ENCODE data around the gene ADGRV1.

Gene ADGRV1

DNA sequence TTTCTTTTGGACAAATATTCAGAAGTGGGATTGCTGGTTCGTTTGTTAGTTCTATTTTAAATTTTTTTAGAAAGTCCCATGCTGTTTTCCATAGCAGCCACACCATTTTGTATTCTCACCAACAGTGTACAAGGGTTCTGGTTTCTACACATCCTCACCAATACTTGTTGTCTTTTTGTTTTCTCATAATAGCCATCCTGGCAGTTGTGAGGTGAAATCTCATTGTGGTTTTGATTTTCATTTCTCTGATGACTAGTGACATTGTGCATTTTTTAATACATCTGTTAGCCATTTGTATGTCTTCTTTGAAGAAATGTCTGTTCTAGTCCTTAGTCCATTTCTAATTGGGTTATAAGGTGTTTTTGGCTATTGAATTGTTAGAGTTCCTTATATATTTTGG lies 610.3 kb downstream of the ADGRV1 start:
- no peak for TF ChIP-seq FOXP2 (optimal IDR thresholded peaks at IDR 0.05; ENCODE audit: control extremely low read depth, extremely low read length, insufficient read depth)
- no peak for TF ChIP-seq POLR2AphosphoS5 (IDR thresholded peaks at IDR 0.05; ENCODE audit: borderline replicate concordance, low read depth, low read length)
- TF ChIP-seq EZH2 (IDR thresholded peaks at IDR 0.05): no peak
- Histone ChIP-seq H3K9ac (ENCODE audit: insufficient read length) (no peak overlapping the region), H3K9me3 (ENCODE audit: low read depth, low read length) (no peaks in the 10 kb centered on the region), H3K36me3 (ENCODE audit: insufficient read depth, low read length) (no peaks in the 10 kb centered on the region), H3K4me3 (no peak overlapping the region), H3K27ac (no peak overlapping the region)
- no peak for DNase-seq (ENCODE audit: low read depth, low spot score)

DNA sequence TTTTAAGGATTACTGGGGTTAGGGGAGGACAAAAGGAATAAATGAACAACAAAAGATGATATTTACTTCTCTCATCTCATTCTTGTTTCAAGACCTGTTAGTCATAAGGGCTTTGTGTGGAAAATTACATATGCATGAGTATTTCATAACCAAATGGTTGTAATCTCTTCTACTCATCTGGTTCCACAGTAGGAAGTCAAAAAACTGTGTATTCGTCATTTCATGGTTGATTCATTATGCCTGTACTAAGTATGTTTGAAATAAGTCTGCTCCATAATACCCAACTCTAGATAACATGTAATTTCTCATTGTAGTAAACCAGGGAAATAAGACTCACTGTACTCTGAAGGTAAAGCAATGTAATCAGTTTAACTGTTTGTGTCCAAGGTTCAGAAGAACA lies 611.7 kb downstream of the ADGRV1 start:
- no peak overlapping the region for H3K9ac ChIP-seq (ENCODE audit: insufficient read length)
- peak overlapping the region; percentile 53 for H3K27ac ChIP-seq
- DNase-seq (ENCODE audit: low read depth, low spot score): peak; percentile 73
- H3K4me3 ChIP-seq: peak overlapping the region; percentile 16; the same call in 1 of the 2 replicates
- H3K9me3 ChIP-seq (ENCODE audit: low read depth, low read length): no peaks in the 10 kb centered on the region
- no peaks in the 10 kb centered on the region for H3K36me3 ChIP-seq (ENCODE audit: insufficient read depth, low read length)
- TF ChIP-seq EZH2 (IDR thresholded peaks at IDR 0.05): no peak

DNA sequence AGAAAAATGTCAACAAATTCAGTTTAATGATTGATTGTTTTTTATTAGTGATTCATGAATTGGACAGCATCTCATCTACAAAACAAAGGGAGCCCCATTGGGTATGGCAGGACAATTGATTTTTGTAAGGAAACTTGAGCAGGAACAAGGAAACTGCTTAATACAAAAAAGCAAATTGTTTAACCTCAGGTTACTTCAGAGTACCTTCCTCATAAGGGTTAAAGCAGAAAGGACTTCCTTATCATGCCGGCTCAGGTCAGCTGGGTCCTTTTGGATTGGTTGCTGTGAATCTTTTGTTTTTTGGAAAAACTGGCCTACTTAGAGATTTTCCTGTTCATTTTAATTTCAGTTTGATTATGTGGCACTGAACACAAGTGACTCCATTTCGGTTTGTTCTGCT lies 612.7 kb downstream of the ADGRV1 start:
- TF ChIP-seq EZH2 (IDR thresholded peaks at IDR 0.05) (no peak), FOXP2 (optimal IDR thresholded peaks at IDR 0.05; ENCODE audit: control extremely low read depth, extremely low read length, insufficient read depth) (no peak)
- Histone ChIP-seq H3K36me3 (ENCODE audit: insufficient read depth, low read length) (no peaks in the 10 kb centered on the region), H3K9me3 (ENCODE audit: low read depth, low read length) (no peaks in the 10 kb centered on the region), H3K27ac (no peak overlapping the region), H3K4me3 (no peak overlapping the region), H3K9ac (ENCODE audit: insufficient read length) (no peak overlapping the region)
- DNase-seq (ENCODE audit: low read depth, low spot score): no peak

DNA sequence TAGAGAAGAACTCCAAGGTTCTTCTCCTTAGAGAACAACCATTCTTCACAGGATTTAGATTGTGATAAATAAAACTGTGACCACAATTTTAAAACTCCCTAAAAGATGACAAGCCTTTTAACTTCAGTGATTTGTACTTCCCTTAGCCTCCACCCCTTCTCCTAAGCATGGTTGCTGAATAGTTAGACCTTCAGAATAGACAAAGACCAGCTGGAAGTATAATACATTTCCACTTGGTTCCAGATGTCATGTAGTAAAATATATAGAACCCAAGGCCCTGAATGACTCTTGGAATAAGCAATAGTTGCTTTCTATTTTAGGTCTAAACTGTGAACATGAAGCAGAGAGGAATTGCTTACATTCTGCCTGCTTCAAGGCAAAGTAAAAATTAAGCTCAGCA lies 615.8 kb downstream of the ADGRV1 start:
- DNase-seq (ENCODE audit: low read depth, low spot score): no peak
- peak overlapping the region; percentile 75 for H3K27ac ChIP-seq
- TF ChIP-seq EZH2 (IDR thresholded peaks at IDR 0.05) (no peak), POLR2AphosphoS5 (IDR thresholded peaks at IDR 0.05; ENCODE audit: borderline replicate concordance, low read depth, low read length) (no peak), FOXP2 (optimal IDR thresholded peaks at IDR 0.05; ENCODE audit: control extremely low read depth, extremely low read length, insufficient read depth) (no peak)

DNA sequence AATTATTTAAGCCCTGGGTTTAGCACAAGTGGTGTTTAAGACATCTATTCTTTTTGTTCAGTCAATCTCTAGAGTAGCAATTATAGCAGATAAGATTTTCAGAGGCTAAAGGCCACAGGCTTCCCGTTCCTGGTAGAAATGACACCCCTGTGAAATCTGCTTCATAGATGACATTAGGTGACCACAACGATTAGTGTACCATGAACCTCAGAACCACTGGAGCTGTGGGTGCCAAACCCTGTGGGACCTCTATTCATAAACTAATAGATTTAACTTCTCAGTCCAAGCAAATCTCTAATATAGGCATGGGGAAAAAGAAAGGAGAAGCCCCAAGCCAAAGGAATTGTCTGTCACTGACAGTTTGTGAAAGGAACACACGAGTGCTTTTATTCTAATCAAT lies 617.1 kb downstream of the ADGRV1 start:
- Histone ChIP-seq H3K4me3 (no peak overlapping the region), H3K36me3 (ENCODE audit: insufficient read depth, low read length) (no peaks in the 10 kb centered on the region), H3K9me3 (ENCODE audit: low read depth, low read length) (no peaks in the 10 kb centered on the region), H3K9ac (ENCODE audit: insufficient read length) (peak overlapping the region; percentile 42), H3K27ac (peak overlapping the region; percentile 45)
- DNase-seq (ENCODE audit: low read depth, low spot score): no peak
- TF ChIP-seq EZH2 (IDR thresholded peaks at IDR 0.05) (no peak), POLR2AphosphoS5 (IDR thresholded peaks at IDR 0.05; ENCODE audit: borderline replicate concordance, low read depth, low read length) (no peak), FOXP2 (optimal IDR thresholded peaks at IDR 0.05; ENCODE audit: control extremely low read depth, extremely low read length, insufficient read depth) (no peak)

More for the DNA sequence above, 615.8 kb downstream of the ADGRV1 start:
- H3K36me3 ChIP-seq (ENCODE audit: insufficient read depth, low read length): no peaks in the 10 kb centered on the region
- no peak overlapping the region for H3K4me3 ChIP-seq
- H3K9ac ChIP-seq (ENCODE audit: insufficient read length): no peak overlapping the region
- no peaks in the 10 kb centered on the region for H3K9me3 ChIP-seq (ENCODE audit: low read depth, low read length)

DNA sequence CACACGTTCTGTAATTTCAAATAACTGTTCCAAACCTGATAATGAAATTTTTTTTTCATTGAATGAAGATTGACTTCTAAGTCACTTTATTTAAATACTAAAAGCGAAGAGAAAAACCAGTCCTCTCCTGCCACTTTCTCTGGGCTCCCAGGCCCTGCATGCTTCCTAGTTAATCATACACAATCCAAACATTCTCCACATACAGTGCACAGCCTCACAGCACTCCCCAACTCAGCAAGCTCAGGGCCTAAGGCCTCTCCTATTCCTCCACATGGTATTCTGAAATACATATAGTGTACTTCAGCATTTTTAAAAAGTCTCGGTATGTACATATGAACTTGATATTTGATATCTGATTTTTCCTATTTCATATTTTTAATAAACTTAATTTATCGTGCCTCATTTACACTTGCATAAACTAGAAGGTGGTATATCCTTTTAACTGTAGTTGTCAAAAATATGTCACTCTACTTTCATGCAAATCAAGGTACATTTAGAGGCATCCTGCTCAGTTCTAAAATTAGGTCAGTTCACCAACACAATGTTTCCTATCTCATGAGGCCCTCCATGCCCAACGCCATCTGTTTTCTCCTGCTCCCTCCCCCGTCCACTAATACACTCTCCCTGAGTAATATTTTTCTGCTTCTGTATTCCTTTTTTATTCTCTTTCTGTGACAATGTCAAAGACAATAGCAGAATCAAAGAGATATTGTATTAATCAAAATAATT lies 617.9 kb downstream of the ADGRV1 start:
- Histone ChIP-seq H3K36me3 (ENCODE audit: insufficient read depth, low read length) (no peaks in the 10 kb centered on the region), H3K4me3 (no peak overlapping the region), H3K27ac (peak overlapping the region; percentile 45), H3K9ac (ENCODE audit: insufficient read length) (peak overlapping the region; percentile 42), H3K9me3 (ENCODE audit: low read depth, low read length) (no peaks in the 10 kb centered on the region; the same call in 1 of the 2 replicates)
- TF ChIP-seq POLR2AphosphoS5 (IDR thresholded peaks at IDR 0.05; ENCODE audit: borderline replicate concordance, low read depth, low read length) (no peak), EZH2 (IDR thresholded peaks at IDR 0.05) (no peak), FOXP2 (optimal IDR thresholded peaks at IDR 0.05; ENCODE audit: control extremely low read depth, extremely low read length, insufficient read depth) (no peak)
- no peak for DNase-seq (ENCODE audit: low read depth, low spot score)

DNA sequence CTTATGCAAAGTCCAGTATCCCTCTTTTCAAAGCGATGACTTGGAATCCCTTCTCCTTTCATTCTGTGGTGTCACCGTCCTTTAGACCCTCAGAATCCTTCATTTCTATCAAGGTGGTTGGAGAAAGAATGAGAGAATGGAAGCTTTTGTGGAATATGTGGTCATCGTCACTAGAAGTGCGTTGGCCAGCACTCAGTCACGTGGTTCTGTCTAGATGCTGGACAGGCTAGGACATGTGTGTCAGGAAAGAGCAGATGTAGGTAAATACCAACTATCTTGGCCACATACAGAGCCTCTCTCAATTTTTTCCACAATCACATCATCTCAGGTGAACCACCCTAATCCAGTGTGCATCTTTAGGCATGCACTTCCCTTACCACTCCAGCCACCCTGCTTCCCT lies 618.5 kb downstream of the ADGRV1 start:
- Histone ChIP-seq H3K9ac (ENCODE audit: insufficient read length) (no peak overlapping the region), H3K9me3 (ENCODE audit: low read depth, low read length) (no peaks in the 10 kb centered on the region; the same call in 1 of the 2 replicates), H3K4me3 (no peak overlapping the region), H3K36me3 (ENCODE audit: insufficient read depth, low read length) (no peaks in the 10 kb centered on the region), H3K27ac (no peak overlapping the region)
- no peak for TF ChIP-seq POLR2AphosphoS5 (IDR thresholded peaks at IDR 0.05; ENCODE audit: borderline replicate concordance, low read depth, low read length)
- no peak for TF ChIP-seq EZH2 (IDR thresholded peaks at IDR 0.05)
- no peak for TF ChIP-seq FOXP2 (optimal IDR thresholded peaks at IDR 0.05; ENCODE audit: control extremely low read depth, extremely low read length, insufficient read depth)
- no peak for DNase-seq (ENCODE audit: low read depth, low spot score)

DNA sequence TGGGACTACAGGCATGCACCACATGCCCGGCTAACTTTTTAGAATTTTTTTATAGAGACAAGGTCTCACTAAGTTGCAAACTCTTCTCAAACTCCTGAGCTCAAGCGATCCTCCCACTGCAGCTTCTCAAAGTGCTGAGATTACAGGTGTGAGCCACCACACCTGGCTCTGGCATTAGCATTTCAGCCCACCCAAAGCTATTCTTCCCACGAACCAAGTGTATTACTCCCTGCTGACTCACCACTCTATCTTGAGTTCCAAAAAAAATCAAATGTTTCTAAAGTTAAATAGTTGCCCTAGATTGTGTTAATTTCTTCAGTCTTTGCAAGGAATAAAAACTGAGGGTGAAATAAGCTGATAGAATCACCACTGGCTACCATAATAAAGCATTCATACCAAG lies 619.0 kb downstream of the ADGRV1 start:
- no peak overlapping the region for H3K4me3 ChIP-seq
- no peaks in the 10 kb centered on the region; the same call in 1 of the 2 replicates for H3K9me3 ChIP-seq (ENCODE audit: low read depth, low read length)
- no peak for TF ChIP-seq FOXP2 (optimal IDR thresholded peaks at IDR 0.05; ENCODE audit: control extremely low read depth, extremely low read length, insufficient read depth)
- TF ChIP-seq POLR2AphosphoS5 (IDR thresholded peaks at IDR 0.05; ENCODE audit: borderline replicate concordance, low read depth, low read length): no peak
- no peak for TF ChIP-seq EZH2 (IDR thresholded peaks at IDR 0.05)
- H3K36me3 ChIP-seq (ENCODE audit: insufficient read depth, low read length): no peaks in the 10 kb centered on the region
- no peak overlapping the region for H3K9ac ChIP-seq (ENCODE audit: insufficient read length)
- peak overlapping the region; percentile 90 for H3K27ac ChIP-seq
- no peak for DNase-seq (ENCODE audit: low read depth, low spot score)

DNA sequence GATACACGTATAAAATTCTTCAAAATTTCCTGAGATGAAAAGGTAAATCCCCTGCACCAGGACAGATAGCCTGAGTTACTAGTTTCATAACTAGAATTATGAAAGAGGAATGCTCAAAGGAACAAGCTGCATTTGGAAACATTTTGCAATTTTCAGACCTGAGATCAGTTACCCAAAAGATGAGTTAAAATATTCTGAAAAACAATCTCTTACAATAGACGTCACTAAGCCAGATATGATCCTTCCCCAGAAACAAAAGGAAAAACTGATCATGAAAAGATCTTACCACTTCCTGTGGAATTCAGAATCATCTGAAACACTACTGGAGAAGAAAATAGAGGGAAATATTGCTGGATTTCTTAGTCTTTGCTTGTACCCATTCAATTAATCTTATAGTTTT lies 619.9 kb downstream of the ADGRV1 start:
- Histone ChIP-seq H3K36me3 (ENCODE audit: insufficient read depth, low read length) (no peaks in the 10 kb centered on the region), H3K9me3 (ENCODE audit: low read depth, low read length) (no peaks in the 10 kb centered on the region; the same call in 1 of the 2 replicates), H3K27ac (peak overlapping the region; percentile 90), H3K9ac (ENCODE audit: insufficient read length) (peak overlapping the region; percentile 27), H3K4me3 (no peak overlapping the region)
- TF ChIP-seq POLR2AphosphoS5 (IDR thresholded peaks at IDR 0.05; ENCODE audit: borderline replicate concordance, low read depth, low read length): no peak
- no peak for TF ChIP-seq FOXP2 (optimal IDR thresholded peaks at IDR 0.05; ENCODE audit: control extremely low read depth, extremely low read length, insufficient read depth)
- no peak for TF ChIP-seq EZH2 (IDR thresholded peaks at IDR 0.05)
- peak; percentile 56 for DNase-seq (ENCODE audit: low read depth, low spot score)

Data from SK-N-MC (cell line).